GM19239 (cell line): Measurements from ENCODE around the gene CENPP.
"Not testable (repeated sequence)": the region's sequence is repeated elsewhere in the genome, so short reads cannot be mapped to it uniquely, and the experiment has no call there.

ENCODE experiments used
- DNase-seq: peaks from one replicate; pipeline ENCODE4 v3.0.0; 2011; ENCODE audit warnings: low spot score; ENCODE audit not compliant: insufficient read length
- FAIRE-seq: peaks from 2 replicates; lab custom pipeline; 2011; peaks lifted over from hg19 to GRCh38; lab: Jason Lieb, UNC

CENPP gene

DNA sequence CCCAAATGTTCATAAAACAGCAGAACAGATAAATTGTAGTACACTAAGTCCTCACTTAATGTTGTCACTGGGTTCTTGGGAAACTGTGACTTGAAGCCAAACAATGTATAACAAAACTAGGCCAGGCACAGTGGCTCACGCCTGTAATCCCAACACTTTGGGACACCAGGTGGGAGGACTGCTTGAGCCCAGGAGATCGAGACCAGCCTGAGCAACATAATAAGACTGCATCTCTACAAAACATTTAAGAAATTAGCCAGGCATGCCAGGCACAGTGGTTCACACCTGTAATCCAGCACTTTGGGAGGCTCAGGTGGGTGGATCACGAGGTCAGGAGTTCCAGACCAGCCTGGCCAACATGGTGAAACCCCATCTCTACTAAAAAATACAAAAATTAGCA lies 298.2 kb downstream of the CENPP start:
- DNase-seq, FAIRE-seq: not testable (repeated sequence)

DNA sequence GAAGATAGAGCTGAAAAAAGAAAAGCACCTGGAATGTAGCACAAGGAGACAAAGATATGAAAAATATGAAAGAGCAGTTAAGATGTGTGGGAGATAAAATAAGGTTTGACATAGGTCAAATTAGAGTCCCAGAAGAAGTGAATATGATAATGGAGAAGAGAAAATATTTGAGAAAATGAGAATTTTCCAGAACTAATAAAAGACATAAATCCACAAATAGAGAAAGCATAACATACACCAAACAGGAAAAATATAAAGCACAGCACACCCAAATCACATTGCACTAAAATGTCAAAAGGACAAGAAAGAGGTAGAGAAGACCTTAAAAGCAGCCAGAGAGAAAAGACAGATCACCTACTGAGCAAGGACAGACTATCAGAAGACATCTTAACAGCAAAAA lies 300.7 kb downstream of the CENPP start:
- peak; percentile 44 for FAIRE-seq
- no peak for DNase-seq

DNA sequence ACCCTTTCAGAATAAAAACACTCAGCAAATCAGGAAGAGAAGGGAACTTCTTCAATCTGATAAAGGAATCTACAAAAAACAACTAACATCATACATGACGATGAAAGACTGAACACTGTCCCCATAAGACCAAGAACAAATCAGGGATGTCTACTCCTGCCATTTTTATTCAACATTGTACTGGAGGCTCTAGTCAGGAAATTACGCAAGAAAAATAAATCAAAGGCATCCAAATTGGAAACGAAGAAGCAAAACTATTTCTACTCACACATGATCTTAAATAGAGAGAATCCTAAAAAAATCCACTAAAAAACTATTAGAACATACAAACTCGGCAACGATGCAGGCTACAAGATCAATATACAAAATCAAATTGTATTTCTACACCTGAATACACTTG lies 301.9 kb downstream of the CENPP start:
- FAIRE-seq, result peak; percentile 63
- DNase-seq, result no peak

GRCh38 chr9:92631452-92632343 lies 305.9 kb downstream of the CENPP start:
- no peak for FAIRE-seq

GRCh38 chr9:92632641-92633040 lies 306.9 kb downstream of the CENPP start:
- no peak for FAIRE-seq
- no peak for DNase-seq

More at GRCh38 chr9:92631452-92632343, 305.9 kb downstream of the CENPP start:
- no peak for DNase-seq

- FAIRE-seq, result no peak
- DNase-seq, result no peak
These were observed 308.0 kb downstream of the CENPP start for GRCh38 chr9:92633614-92634278.

DNA sequence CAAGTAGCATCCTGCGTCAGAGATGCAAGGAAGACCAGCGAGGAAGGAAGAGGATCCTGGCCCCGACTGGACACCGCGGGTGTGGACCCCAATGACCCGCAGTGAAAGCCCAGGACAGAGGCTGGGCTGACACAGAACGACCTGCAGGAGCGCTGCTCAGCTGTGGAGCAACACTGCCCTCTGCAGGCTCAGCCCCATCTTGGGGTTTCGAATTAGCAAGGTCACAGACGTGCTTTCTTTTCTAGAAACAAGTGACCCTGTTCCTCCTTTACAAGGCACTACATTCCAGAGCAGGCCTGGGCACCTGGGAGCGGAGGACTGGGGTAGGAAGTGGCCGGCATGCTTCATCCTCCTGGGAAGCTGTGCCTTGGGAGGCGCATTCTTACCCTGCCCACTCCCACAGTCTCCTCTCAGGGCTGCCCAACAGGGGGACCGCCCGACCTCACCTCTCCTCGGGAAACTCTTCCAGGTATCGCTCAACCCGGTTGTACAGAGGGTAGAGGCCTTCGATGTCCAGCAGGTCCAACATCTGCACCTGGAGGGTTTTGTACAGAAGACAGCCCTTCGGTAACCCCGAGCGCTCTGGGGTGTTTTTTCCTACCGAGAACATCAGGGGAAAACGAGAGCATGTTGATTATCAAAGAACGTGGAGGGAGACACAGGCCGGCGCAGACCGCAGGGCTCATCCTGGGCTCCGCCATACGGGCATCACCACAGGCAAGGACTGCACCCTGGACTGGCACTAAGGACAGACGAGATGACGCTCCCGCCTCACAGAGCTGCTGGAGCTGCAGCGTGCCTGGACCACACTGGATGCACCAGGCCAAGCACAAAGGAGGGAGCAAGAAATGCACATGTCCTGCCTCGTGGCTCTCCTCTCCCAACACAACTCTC lies 309.2 kb downstream of the CENPP start:
- FAIRE-seq, result peak; percentile 90
- peak; percentile 71 for DNase-seq

GRCh38 chr9:92635760-92636159 lies 310.0 kb downstream of the CENPP start:
- FAIRE-seq (no peak), DNase-seq (no peak)

GRCh38 chr9:92636627-92637026 lies 310.9 kb downstream of the CENPP start:
- no peak for FAIRE-seq
- no peak for DNase-seq

DNA sequence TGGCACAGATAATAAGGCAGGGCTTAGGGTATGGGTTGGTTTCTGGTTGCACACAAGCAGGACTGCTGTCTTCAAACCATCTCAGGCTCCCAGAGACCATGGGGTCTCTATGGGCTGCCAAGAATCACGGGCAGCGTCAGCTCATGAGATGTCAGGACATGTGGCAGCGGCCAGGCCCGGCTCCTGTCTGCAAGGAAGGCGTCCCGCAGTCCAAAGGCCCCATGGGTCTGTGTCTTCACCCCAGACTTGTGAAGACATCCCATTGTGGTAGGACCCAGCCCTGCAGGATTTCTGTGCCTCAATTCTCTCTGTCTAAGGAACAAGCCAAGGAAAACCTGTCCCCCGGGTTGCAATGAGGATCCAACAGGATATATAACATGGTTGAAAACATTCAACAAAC lies 311.6 kb downstream of the CENPP start:
- no peak for FAIRE-seq
- DNase-seq, result no peak

DNA sequence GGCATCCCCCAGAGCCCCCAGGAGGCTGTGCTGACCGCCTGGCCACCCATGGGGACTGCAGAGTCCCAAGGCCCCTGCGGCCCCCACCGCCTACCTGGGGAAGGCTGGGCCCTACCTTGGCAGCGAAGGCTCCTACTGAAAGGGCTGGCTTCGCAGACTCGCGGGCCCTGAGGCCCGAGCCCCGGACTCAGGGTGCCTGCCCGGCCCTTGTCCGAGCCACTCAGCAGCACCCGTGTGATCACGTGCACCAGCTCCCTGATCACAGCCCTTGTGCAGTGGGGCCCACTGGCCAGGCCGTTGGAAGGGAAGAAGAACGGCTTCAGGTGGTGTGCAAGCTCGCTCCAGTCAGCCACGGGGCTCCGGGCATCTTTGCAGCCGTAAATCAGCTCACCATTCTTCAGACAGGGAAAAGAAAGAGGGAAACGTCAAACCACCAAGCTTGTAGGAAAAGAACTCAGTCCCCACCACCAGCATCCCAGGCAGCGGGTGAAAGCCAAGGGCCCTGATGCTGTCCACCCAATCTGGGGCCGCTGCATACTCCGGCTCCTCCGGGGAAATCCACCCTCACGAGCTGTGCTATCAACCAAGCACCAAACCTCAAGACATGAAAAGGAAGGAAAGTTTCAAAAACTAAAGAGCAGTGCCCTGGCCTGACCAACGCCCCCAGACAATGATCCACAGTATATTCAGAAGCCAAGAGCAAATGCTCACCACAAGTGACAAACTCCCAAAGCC lies 312.3 kb downstream of the CENPP start:
- FAIRE-seq (no peak), DNase-seq (no peak)

DNA sequence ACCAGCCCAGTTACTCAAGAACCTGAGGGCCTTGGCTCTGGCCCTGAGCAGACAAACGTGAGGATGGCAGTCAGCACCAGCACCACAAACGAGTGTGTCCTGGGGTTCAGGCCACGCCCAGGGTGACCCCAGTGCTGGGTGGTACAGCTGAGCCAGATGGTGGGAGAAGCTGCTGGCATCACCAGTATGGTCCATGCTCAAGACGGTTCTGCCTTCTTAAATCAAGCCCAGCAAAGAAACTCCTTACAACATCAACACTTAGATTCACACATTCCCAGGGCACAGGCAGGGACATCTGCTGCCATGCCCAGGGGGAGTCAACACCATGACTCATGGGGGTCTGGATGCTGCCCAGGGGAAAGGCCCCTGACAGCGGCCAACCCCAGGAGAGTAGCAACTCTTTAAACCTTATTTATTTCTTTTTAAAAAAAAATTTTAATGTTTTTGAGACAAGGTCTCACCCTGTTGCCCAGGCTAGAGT lies 312.9 kb downstream of the CENPP start:
- DNase-seq, result no peak
- no peak for FAIRE-seq

DNA sequence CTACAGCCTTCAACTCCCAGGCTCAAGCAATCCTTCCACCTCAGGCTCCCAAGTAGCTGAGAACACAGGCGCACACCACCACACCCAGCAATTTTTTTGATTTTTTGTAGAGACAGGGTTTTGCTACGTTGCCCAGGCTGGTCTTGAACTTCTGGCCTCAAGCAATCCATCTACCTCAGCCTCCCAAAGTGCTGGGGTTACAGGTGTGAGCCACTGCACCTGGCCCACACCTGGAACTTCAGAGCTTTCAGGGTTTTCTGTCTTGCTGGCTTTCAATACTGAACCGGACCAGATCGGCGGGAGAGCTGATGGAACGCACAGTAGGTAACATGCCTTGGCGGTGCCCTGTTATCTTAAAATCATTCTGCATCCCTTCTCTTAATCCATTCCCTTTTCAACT lies 313.4 kb downstream of the CENPP start:
- FAIRE-seq (no peak), DNase-seq (no peak)

DNA sequence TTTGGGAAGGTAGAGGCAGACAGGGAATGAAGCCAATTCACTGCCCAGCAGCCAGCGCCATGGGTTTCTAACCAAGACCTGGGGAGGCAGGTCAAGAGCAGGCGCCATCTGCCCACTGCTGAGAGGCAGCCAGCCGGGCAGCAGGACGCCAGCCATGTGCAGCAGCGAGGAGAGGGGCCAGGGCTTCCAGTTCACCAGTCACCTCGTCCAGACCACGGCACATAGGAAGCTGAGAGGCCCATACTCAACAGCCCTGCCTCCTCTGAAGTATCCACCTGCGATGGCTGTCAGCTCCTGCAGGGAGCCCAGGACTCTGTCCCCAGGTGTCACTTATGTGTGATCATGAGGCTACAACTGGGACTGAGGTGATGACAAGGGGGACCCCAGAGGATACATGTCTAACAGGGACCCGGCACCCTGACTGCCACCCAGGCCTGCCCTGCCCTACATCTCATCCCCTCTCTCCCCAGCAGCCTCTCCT lies 314.1 kb downstream of the CENPP start:
- no peak for DNase-seq
- FAIRE-seq, result no peak

GRCh38 chr9:92640398-92641091 lies 314.8 kb downstream of the CENPP start:
- FAIRE-seq (no peak), DNase-seq (no peak)

DNA sequence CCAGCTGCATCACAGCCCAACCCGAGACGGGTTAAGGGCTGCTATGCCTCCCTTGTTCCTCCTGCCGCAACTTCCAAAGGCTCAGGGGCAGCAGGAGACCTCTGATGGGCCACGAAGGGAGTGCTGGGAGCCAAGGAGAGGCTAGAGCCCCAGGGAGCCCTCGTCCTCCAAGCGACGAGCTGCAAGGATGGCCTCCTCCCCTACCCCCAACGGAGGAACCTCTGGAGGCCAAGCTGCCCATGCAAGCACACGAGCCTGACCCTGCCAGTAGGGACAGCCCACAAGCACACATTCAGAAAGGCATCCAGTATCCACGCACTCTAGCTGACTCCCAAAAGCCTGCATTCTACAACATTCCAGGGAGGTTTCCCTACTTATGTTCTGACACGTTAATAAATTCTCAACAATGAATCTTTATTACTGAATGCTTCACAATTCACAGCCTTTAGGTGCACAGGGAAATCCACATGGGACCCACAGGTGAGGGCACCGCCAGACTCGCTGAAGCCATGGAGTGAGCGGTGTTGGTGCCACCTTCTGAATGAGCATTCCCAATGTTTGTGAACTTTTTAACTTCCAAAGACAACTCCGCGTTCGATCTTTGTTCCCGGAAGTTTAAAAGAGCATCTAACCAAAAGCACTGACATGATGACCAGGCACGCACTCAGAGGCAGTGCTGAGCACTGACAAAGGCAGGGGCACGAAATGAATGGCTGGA lies 315.5 kb downstream of the CENPP start:
- DNase-seq, result no peak
- no peak for FAIRE-seq

GRCh38 chr9:92642041-92642451 lies 316.3 kb downstream of the CENPP start:
- DNase-seq, result no peak
- FAIRE-seq, result no peak

- DNase-seq, result no peak
- FAIRE-seq, result no peak
These were observed 316.8 kb downstream of the CENPP start for GRCh38 chr9:92642564-92642963.
